ENCODE results near the gene PEAK1. TPM values are rescaled to one million over a fixed set of nuclear protein-coding genes. Genes with fewer than 3 reads are reported as not detected.

The PEAK1 gene
- total and polyA plus RNA-seq, 7 donors, result 4.0 to 32.1 (median 25.3) TPM

GRCh38 chr15:77127626-77128025, 292.3 kb downstream of the PEAK1 start:
- no peak overlapping the region for H3K27ac ChIP-seq
- TF ChIP-seq, protein P1, sequence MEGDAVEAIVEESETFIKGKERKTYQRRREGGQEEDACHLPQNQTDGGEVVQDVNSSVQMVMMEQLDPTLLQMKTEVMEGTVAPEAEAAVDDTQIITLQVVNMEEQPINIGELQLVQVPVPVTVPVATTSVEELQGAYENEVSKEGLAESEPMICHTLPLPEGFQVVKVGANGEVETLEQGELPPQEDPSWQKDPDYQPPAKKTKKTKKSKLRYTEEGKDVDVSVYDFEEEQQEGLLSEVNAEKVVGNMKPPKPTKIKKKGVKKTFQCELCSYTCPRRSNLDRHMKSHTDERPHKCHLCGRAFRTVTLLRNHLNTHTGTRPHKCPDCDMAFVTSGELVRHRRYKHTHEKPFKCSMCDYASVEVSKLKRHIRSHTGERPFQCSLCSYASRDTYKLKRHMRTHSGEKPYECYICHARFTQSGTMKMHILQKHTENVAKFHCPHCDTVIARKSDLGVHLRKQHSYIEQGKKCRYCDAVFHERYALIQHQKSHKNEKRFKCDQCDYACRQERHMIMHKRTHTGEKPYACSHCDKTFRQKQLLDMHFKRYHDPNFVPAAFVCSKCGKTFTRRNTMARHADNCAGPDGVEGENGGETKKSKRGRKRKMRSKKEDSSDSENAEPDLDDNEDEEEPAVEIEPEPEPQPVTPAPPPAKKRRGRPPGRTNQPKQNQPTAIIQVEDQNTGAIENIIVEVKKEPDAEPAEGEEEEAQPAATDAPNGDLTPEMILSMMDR (IDR thresholded peaks at IDR 0.05), result no peak
- no peak overlapping the region for H3K4me3 ChIP-seq
- ATAC-seq (no peak), DNase-seq (no peak)
- 49 to 77% (median 49%) methylated on average over 7 of the region's 7 CpGs for WGBS, 3 donors
- H3K4me1 ChIP-seq, result no peaks in the 10 kb centered on the region
- H3K36me3 ChIP-seq (ENCODE audit: insufficient read depth in 1 of 2, low read depth in 1 of 2), result peaks cover 0 to 14% of the 10 kb centered on the region in 2 donors
- intact Hi-C loops (cut with DNase I), result loop anchor here in 1 of 2 donors (10.0 kb wide), 2 partner anchors 147 to 287 kb away; no protein-coding TSS in a partner anchor
- H3K27me3 ChIP-seq (ENCODE audit: insufficient read depth in 3 of 3, low read length in 2 of 3), result no peaks in the 10 kb centered on the region
- H3K9me3 ChIP-seq, result no peaks in the 10 kb centered on the region

DNA sequence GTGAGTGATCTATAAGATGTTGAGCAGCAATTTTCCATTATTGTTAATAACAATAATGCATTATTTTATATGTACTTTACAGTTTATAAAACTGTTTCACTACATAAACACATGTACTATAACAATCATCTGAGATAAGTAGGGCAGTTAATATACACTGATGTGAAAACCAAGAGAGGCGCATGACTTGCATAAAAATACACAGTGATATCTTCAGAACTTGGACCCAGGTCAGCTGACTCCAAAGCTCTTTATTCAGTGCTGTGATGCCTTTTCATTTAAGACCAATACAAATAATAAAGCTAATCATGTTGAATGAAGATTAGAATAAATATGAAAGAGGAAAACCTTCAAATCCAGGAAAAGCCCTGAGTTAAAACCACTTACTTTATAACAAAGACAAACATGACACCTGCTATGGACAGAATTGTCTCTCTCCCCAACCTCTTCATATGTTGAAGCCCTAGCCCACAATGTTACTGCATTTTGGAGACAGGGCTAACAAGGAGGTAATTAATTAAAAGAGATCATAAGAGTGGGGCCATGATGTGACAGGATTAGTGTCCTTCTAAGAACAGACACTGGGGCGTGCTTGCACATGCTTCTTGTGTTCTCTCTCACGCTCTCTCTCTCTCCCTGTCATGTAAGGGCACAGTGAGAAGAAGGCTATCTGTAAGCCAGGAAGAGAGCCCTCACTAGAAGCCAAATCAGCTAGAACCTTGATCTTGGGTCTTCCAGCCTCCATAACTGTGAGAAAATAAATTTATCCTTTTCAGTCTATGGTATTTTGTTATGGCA, 293.2 kb downstream of the PEAK1 start:
- DNase-seq, result no peak
- TF ChIP-seq, protein P1 (IDR thresholded peaks at IDR 0.05), result no peak
- intact Hi-C loops (cut with DNase I), result loop anchor here in 1 of 2 donors (10.0 kb wide), 2 partner anchors 148 to 288 kb away; no protein-coding TSS in a partner anchor
- 51 to 65% (median 61%) methylated on average over 3 of the region's 3 CpGs for WGBS, 3 donors
- Histone ChIP-seq H3K27ac (no peak overlapping the region), H3K4me1 (no peaks in the 10 kb centered on the region), H3K27me3 (ENCODE audit: insufficient read depth in 3 of 3, low read length in 2 of 3) (no peaks in the 10 kb centered on the region), H3K9me3 (no peaks in the 10 kb centered on the region), H3K4me3 (no peak overlapping the region), H3K36me3 (ENCODE audit: insufficient read depth in 1 of 2, low read depth in 1 of 2) (peaks cover 0 to 6% of the 10 kb centered on the region in 2 donors)
- peak; percentile 67 to 91 (median 80) for ATAC-seq

- Histone ChIP-seq H3K27me3 (ENCODE audit: insufficient read depth in 3 of 3, low read length in 2 of 3) (no peaks in the 10 kb centered on the region), H3K4me1 (no peaks in the 10 kb centered on the region), H3K9me3 (no peaks in the 10 kb centered on the region), H3K4me3 (no peak overlapping the region), H3K27ac (no peak overlapping the region), H3K36me3 (ENCODE audit: insufficient read depth in 1 of 2, low read depth in 1 of 2) (no peaks in the 10 kb centered on the region)
- ATAC-seq (no peak), DNase-seq (no peak)
- WGBS, 3 donors, result 89 to 98% (median 90%) methylated on average over 1 of the region's 1 CpG
- intact Hi-C loops (cut with DNase I), result loop anchor here in 1 of 2 donors (10.0 kb wide), 2 partner anchors 151 to 291 kb away; no protein-coding TSS in a partner anchor
- TF ChIP-seq, protein P1 (IDR thresholded peaks at IDR 0.05), result no peak
Observed at GRCh38 chr15:77123854-77124253, 296.1 kb downstream of the PEAK1 start.

- Histone ChIP-seq H3K4me1 (no peaks in the 10 kb centered on the region), H3K27me3 (ENCODE audit: insufficient read depth in 3 of 3, low read length in 2 of 3) (no peaks in the 10 kb centered on the region), H3K9me3 (no peaks in the 10 kb centered on the region), H3K27ac (no peak overlapping the region), H3K36me3 (ENCODE audit: insufficient read depth in 1 of 2, low read depth in 1 of 2) (no peaks in the 10 kb centered on the region), H3K4me3 (no peak overlapping the region)
- 73 to 81% (median 77%) methylated on average over 2 of the region's 2 CpGs for WGBS, 3 donors
- TF ChIP-seq, protein P1 (IDR thresholded peaks at IDR 0.05), result no peak
- DNase-seq (no peak), ATAC-seq (no peak)
- intact Hi-C loops (cut with DNase I), result loop anchor here in 1 of 2 donors (10.0 kb wide), 2 partner anchors 152 to 292 kb away; no protein-coding TSS in a partner anchor
Observed at GRCh38 chr15:77122576-77122975, 297.3 kb downstream of the PEAK1 start.
